Neural cell (in vitro differentiated cells): ENCODE measurements around the gene MMP15. TPM values are rescaled to one million over a fixed set of nuclear protein-coding genes. Genes with fewer than 3 reads are reported as not detected.

ENCODE experiments used
- H2AFZ ChIP-seq: fragments of 200-600, 300-800 bp; sonication (generic), shearing (Covaris generic); 2 replicates; pipeline ENCODE4 v1.6.0; 2014; ENCODE audit warnings: low read depth, mild to moderate bottlenecking, antibody characterized with exemption, low read length, moderate library complexity
- H3F3A ChIP-seq: fragments of 200-600 bp; shearing (Covaris generic); 2 replicates; pipeline ENCODE4 v1.6.1; 2016; ENCODE audit warnings: mild to moderate bottlenecking, moderate library complexity, mixed read lengths, antibody characterized with exemption, low read length; ENCODE audit not compliant: insufficient read depth, poor library complexity, severe bottlenecking
- H3K27ac ChIP-seq: fragments of 200-600, 300-800 bp; sonication (generic), shearing (Covaris generic); 2 replicates; pipeline ENCODE4 v1.5.1; 2014; ENCODE audit warnings: mild to moderate bottlenecking, low read length, moderate library complexity
- H3K27me3 ChIP-seq: fragments of 300-800, 200-600 bp; sonication (generic), shearing (Covaris generic); 2 replicates; pipeline ENCODE4 v1.6.0; 2014; ENCODE audit warnings: mild to moderate bottlenecking, low read depth, low read length, moderate library complexity; ENCODE audit not compliant: insufficient read depth
- H3K36me3 ChIP-seq: fragments of 300-800, 200-600 bp; sonication (generic), shearing (Covaris generic); 2 replicates; pipeline ENCODE4 v1.5.1; 2014; ENCODE audit warnings: mild to moderate bottlenecking, antibody characterized with exemption, low read length, moderate library complexity; ENCODE audit not compliant: insufficient read depth
- H3K4me2 ChIP-seq: fragments of 300-800, 200-600 bp; sonication (generic), shearing (Covaris generic); 2 replicates; pipeline ENCODE4 v1.6.0; 2014; ENCODE audit warnings: mild to moderate bottlenecking, low read length
- H3K4me3 ChIP-seq: fragments of 300-800, 200-600 bp; sonication (generic), shearing (Covaris generic); 2 replicates; pipeline ENCODE4 v1.5.1; 2014; ENCODE audit warnings: mild to moderate bottlenecking, low read length, moderate library complexity
- H3K79me2 ChIP-seq: fragments of 200-600 bp; shearing (Covaris generic); replicated peaks from 2 replicates; pipeline ENCODE4 v1.6.0; 2014; ENCODE audit warnings: mild to moderate bottlenecking, low read length, moderate library complexity; ENCODE audit not compliant: insufficient read depth
- H3K9ac ChIP-seq: fragments of 300-800, 200-600 bp; sonication (generic), shearing (Covaris generic); 2 replicates; pipeline ENCODE4 v1.6.1; 2016; ENCODE audit warnings: mild to moderate bottlenecking, low read length, mixed read lengths
- H3K9me2 ChIP-seq: fragments of 200-600 bp; shearing (Covaris generic); 2 replicates; pipeline ENCODE4 v1.6.1; 2016; ENCODE audit warnings: mild to moderate bottlenecking, low read length, mixed read lengths; ENCODE audit not compliant: insufficient read depth
- H3K9me3 ChIP-seq: fragments of 200-600, 300-800 bp; sonication (generic), shearing (Covaris generic); 2 replicates; pipeline ENCODE4 v1.6.1; 2016; ENCODE audit warnings: mild to moderate bottlenecking, mixed run types, low read length, moderate library complexity, mixed read lengths
- H4K20me1 ChIP-seq: fragments of 200-600 bp; shearing (Covaris generic); 2 replicates; pipeline ENCODE4 v1.6.1; 2016; ENCODE audit warnings: mild to moderate bottlenecking, mixed run types; ENCODE audit not compliant: insufficient read depth
- CTCF ChIP-seq: fragments of 450-650 bp; IDR thresholded peaks from 2 replicates; pipeline ENCODE4 v1.5.1; 2014; ENCODE audit warnings: antibody characterized with exemption, mild to moderate bottlenecking, moderate library complexity; ENCODE audit not compliant: poor library complexity, severe bottlenecking
- EP300 ChIP-seq: fragments of 450-650 bp; conservative IDR thresholded peaks from 2 replicates; pipeline ENCODE4 v1.6.1; 2014; ENCODE audit warnings: antibody characterized with exemption, mild to moderate bottlenecking, moderate library complexity; ENCODE audit not compliant: poor library complexity, severe bottlenecking
- EZH2 ChIP-seq: fragments of 200-600, 300-800 bp; shearing (Covaris generic), sonication (generic); IDR thresholded peaks from 2 replicates; pipeline ENCODE4 v1.6.1; 2014; ENCODE audit warnings: antibody characterized with exemption, low read length, borderline replicate concordance, mild to moderate bottlenecking; ENCODE audit not compliant: insufficient read depth, poor library complexity, severe bottlenecking
- MXI1 ChIP-seq: fragments of 450-650 bp; conservative IDR thresholded peaks from 2 replicates; pipeline ENCODE4 v1.6.1; 2014; ENCODE audit warnings: antibody characterized with exemption, mild to moderate bottlenecking; ENCODE audit not compliant: poor library complexity, severe bottlenecking
- POLR2AphosphoS5 ChIP-seq: IDR thresholded peaks from 2 replicates; pipeline ENCODE4 v1.6.1; 2012
- RAD21 ChIP-seq: fragments of 450-650 bp; conservative IDR thresholded peaks from 2 replicates; pipeline ENCODE4 v1.6.1; 2014; ENCODE audit warnings: antibody characterized with exemption, mild to moderate bottlenecking, moderate library complexity
- REST ChIP-seq: IDR thresholded peaks from 2 replicates; pipeline ENCODE4 v1.6.1; 2012; ENCODE audit warnings: borderline replicate concordance
- SMC3 ChIP-seq: fragments of 450-650 bp; conservative IDR thresholded peaks from 2 replicates; pipeline ENCODE4 v1.6.1; 2014; ENCODE audit warnings: antibody characterized with exemption, mild to moderate bottlenecking, moderate library complexity; ENCODE audit not compliant: poor library complexity
- TAF1 ChIP-seq: IDR thresholded peaks from 2 replicates; pipeline ENCODE4 v1.6.1; 2012; ENCODE audit warnings: low read depth
- polyA plus RNA-seq: library from polyadenylated mRNA; depleted of rRNA; stranded (reverse); fragments of >200 nt; gene quantifications from 2 replicates; pipeline ENCODE4 v1.2.3, GENCODE V29; 2014

The MMP15 gene
- polyA plus RNA-seq, 1 donor from 2014 or later = 18.5 TPM

- no peak for TF ChIP-seq POLR2AphosphoS5
- no peaks in the 10 kb centered on the region for H4K20me1 ChIP-seq
- H3K36me3 ChIP-seq = peaks cover under 1% of the 10 kb centered on the region
- no peak overlapping the region for H2AFZ ChIP-seq
- H3K79me2 ChIP-seq = no peaks in the 10 kb centered on the region
- H3K4me3 ChIP-seq = no peak overlapping the region
- no peak overlapping the region for H3K9ac ChIP-seq
- H3K27ac ChIP-seq = no peak overlapping the region
- H3K9me2 ChIP-seq = no peaks in the 10 kb centered on the region
- no peak overlapping the region for H3K4me2 ChIP-seq
- no peaks in the 10 kb centered on the region for H3K27me3 ChIP-seq
- no peaks in the 10 kb centered on the region for H3K9me3 ChIP-seq
- no peaks in the 10 kb centered on the region for H3F3A ChIP-seq
Measured at GRCh38 chr16:58018803-58019202, 6.8 kb upstream of the MMP15 start.

- no peaks in the 10 kb centered on the region for H3F3A ChIP-seq
- H4K20me1 ChIP-seq = no peaks in the 10 kb centered on the region
- no peak overlapping the region for H2AFZ ChIP-seq
- no peaks in the 10 kb centered on the region for H3K9me3 ChIP-seq
- TF ChIP-seq CTCF (no peak), SMC3 (no peak), POLR2AphosphoS5 (no peak), EZH2 (no peak), EP300 (no peak), RAD21 (no peak), MXI1 (no peak), REST (no peak), TAF1 (no peak)
- H3K9ac ChIP-seq = no peak overlapping the region
- no peaks in the 10 kb centered on the region for H3K27me3 ChIP-seq
- no peak overlapping the region for H3K27ac ChIP-seq
- no peak overlapping the region for H3K4me2 ChIP-seq
- no peaks in the 10 kb centered on the region for H3K9me2 ChIP-seq
- no peaks in the 10 kb centered on the region for H3K36me3 ChIP-seq
- H3K4me3 ChIP-seq = no peak overlapping the region
- peaks cover under 1% of the 10 kb centered on the region for H3K79me2 ChIP-seq
Measured at GRCh38 chr16:58019866-58020538, 5.6 kb upstream of the MMP15 start.
